ENCODE data around the gene GOLT1B. TPM values are rescaled to one million over a fixed set of nuclear protein-coding genes. Genes with fewer than 3 reads are reported as not detected.

GOLT1B gene
- total RNA-seq, 6 donors from 2014 or later = 4.2 to 36.7 (median 25.4) TPM

GRCh38 chr12:21471294-21471693 lies 30.3 kb upstream of the GOLT1B start:
- no peak for ATAC-seq (ENCODE audit: low FRiP score in 2 of 2)

DNA sequence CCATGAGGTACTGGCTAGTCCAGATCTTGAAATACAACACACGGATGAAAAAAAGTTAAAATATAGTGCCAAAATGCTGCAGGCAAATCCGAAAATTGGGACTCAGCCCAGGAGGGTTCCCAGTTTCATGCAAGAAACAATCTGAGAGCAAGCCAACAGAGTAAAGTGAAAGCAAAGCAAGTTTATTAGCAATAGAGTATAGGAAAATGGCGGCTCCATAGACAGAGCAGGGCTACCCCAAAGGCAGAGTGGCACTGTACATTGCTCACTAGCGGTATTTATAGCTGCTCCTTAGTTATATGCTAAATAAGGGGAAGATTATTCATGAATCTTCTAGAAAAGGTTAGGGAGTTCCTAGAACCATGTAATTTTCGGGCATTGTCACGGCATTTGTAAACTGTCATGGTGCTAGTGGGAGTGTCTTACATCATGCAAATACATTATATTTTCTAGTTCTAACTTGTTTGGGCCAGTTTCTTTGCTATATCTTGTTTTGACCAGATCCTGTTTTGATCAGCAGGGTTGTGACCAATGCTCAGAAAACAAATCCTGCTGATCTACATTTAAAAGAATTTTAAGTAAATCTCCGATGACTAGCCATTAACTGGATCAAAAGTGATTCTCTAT lies 29.3 kb upstream of the GOLT1B start:
- no peaks in the 10 kb centered on the region for H3K9me3 ChIP-seq
- peaks cover 28 to 92% (median 45%) of the 10 kb centered on the region in 4 donors for H3K36me3 ChIP-seq
- WGBS, 2 donors = 94 to 97% methylated on average over 7 of the region's 7 CpGs
- H3K27ac ChIP-seq = no peak overlapping the region
- ATAC-seq (ENCODE audit: low FRiP score in 2 of 2) = no peak
- H3K4me1 ChIP-seq = no peaks in the 10 kb centered on the region
- DNase-seq = no peak
- TF ChIP-seq POLR2AphosphoS5 (IDR thresholded peaks at IDR 0.05) (no peak), CTCF (IDR thresholded peaks at IDR 0.05) (no peak), EP300 (IDR thresholded peaks at IDR 0.05) (no peak), POLR2A (IDR thresholded peaks at IDR 0.05) (no peak)
- H3K4me3 ChIP-seq = no peak overlapping the region
- no peaks in the 10 kb centered on the region for H3K27me3 ChIP-seq

More at GRCh38 chr12:21471294-21471693, 30.3 kb upstream of the GOLT1B start:
- no peaks in the 10 kb centered on the region for H3K9me3 ChIP-seq
- DNase-seq = no peak
- peaks cover 25 to 83% (median 45%) of the 10 kb centered on the region in 4 donors for H3K36me3 ChIP-seq
- 80 to 83% methylated on average over 2 of the region's 2 CpGs for WGBS, 2 donors
- no peaks in the 10 kb centered on the region for H3K27me3 ChIP-seq
- H3K4me3 ChIP-seq = no peak overlapping the region
- TF ChIP-seq CTCF (IDR thresholded peaks at IDR 0.05) (no peak), POLR2A (IDR thresholded peaks at IDR 0.05) (no peak), EP300 (IDR thresholded peaks at IDR 0.05) (no peak), POLR2AphosphoS5 (IDR thresholded peaks at IDR 0.05) (no peak)
- H3K27ac ChIP-seq = no peak overlapping the region
- no peaks in the 10 kb centered on the region for H3K4me1 ChIP-seq

- WGBS, 2 donors = 93 to 96% methylated on average over 1 of the region's 1 CpG
- ATAC-seq (ENCODE audit: low FRiP score in 2 of 2) (no peak), DNase-seq (no peak)
- Histone ChIP-seq H3K9me3 (no peaks in the 10 kb centered on the region), H3K27ac (no peak overlapping the region), H3K4me1 (no peaks in the 10 kb centered on the region), H3K36me3 (peaks cover 17 to 96% (median 51%) of the 10 kb centered on the region in 4 donors), H3K4me3 (no peak overlapping the region), H3K27me3 (no peaks in the 10 kb centered on the region)
- TF ChIP-seq POLR2A (IDR thresholded peaks at IDR 0.05) (no peak), EP300 (IDR thresholded peaks at IDR 0.05) (no peak), CTCF (IDR thresholded peaks at IDR 0.05) (no peak), POLR2AphosphoS5 (IDR thresholded peaks at IDR 0.05) (no peak)
Measured at GRCh38 chr12:21475552-21475951, 26.0 kb upstream of the GOLT1B start.

DNA sequence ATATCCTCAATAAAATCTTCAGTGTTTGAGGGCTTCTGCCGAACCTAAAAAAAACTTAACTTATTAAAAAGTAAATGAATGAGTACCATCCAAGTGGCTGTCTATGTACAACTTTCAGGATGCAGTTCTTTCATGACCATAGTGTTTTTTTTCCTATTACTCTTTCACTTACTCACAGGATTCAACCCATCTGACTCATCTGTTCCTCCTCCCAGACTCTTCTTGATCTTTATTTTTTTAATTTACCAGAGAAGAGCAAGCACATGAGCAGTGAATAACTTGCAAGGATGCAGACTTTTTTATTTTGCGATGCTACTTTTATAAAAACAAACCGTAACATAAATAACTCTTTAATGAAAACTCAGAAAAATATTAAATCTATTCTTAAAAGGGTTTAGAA lies 24.6 kb upstream of the GOLT1B start:
- Histone ChIP-seq H3K4me3 (no peak overlapping the region), H3K4me1 (no peaks in the 10 kb centered on the region), H3K9me3 (no peaks in the 10 kb centered on the region), H3K27me3 (no peaks in the 10 kb centered on the region), H3K27ac (no peak overlapping the region), H3K36me3 (peaks cover 8 to 96% (median 50%) of the 10 kb centered on the region in 4 donors)
- TF ChIP-seq POLR2A (IDR thresholded peaks at IDR 0.05) (no peak), CTCF (IDR thresholded peaks at IDR 0.05) (no peak), POLR2AphosphoS5 (IDR thresholded peaks at IDR 0.05) (no peak), EP300 (IDR thresholded peaks at IDR 0.05) (no peak)
- DNase-seq (no peak), ATAC-seq (ENCODE audit: low FRiP score in 2 of 2) (no peak)
- WGBS, 2 donors = 92 to 98% methylated on average over 3 of the region's 3 CpGs
